ENCODE results near the gene GNAS. TPM values are rescaled to one million over a fixed set of nuclear protein-coding genes. Genes with fewer than 3 reads are reported as not detected.
"Not testable (repeated sequence)": the region's sequence is repeated elsewhere in the genome, so short reads cannot be mapped to it uniquely, and the experiment has no call there.

The GNAS gene
- total RNA-seq, 2 experiments from 2014 or later: 723 to 764 TPM

DNA sequence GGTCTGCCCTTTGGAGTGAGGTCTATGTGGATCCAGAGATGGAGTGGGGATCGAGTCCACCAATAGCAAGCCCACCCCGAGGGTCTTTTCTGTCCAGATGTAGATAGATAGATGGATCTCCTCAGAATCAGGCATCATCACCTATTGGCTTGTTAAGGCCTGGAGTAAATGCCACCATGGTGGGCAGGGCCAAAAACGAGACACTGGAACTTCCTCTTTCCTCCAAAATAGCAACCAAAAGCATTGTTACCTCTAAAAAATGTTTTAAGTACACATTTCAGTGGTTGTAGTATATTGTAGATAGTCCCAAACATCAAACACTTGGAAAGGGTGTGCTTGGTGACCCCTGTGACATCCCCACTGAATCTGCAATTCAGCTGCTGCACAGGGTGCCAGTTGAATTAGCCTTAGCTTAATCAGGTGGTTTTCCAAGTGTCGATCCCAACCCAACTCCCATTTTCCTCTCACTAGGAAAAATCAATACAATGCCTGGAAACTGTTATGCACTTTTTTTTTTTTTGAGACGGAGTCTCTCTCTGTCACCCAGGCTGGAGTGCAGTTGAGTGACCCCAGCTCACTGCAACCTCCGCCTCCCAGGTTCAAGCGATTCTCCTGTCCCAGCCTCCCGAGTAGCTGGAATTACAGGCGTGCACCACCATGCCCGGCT is 93.6 kb downstream of the GNAS start:
- ChIA-PET CTCF (interaction anchor here (0.6 kb wide), 1 partner anchor 126 kb away, joined by 3 read pairs; no protein-coding TSS in a partner anchor), POLR2A (no interaction called here)

GRCh38 chr20:58947797-58948388 is 95.4 kb downstream of the GNAS start:
- CTCF ChIA-PET, POLR2A ChIA-PET: not testable (repeated sequence)

DNA sequence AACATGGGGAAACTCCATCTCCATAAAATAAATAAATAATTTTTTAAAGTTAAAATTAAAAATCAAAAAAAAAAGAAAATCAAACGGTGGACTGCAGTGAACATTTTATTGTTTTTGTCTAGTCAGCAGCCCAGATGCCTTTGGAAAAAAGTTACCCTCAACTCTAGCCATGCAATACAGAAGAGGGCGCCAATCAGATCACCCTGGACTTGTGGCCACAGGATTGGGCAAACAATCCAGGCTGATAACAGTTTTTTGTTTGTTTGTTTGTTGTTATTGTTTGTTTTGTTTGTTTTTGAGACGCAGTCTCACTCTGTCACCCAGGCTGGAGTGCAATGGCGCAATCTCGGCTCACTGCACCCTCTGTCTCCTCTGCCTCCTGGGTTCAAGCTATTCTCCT is 98.1 kb downstream of the GNAS start:
- CTCF ChIA-PET: no interaction called here
- POLR2A ChIA-PET: no interaction called here

DNA sequence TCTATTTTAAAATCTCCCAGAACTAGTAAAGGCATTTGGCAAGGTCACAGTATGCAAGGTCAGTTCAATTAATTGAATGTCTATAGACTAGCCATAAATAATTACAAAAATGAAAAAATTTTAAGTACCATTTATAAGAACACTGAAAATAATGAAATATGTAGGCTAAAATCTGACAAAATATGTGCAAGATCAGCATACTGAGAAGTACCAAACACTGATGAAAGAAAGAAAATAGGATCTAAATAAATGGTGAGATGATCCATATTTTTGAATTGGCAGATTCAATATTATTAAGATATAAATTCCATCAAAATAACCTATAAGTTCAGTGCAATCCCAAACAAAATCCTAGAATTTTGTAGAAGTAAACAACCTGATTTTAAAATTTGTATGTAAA is 100.5 kb downstream of the GNAS start:
- CTCF ChIA-PET: no interaction called here
- POLR2A ChIA-PET: no interaction called here

GRCh38 chr20:58956078-58956477 is 103.6 kb downstream of the GNAS start:
- CTCF ChIA-PET: no interaction called here
- POLR2A ChIA-PET: no interaction called here

- ChIA-PET CTCF (interaction anchor here (0.6 kb wide), 1 partner anchor 24 kb away, joined by 3 read pairs; no protein-coding TSS in a partner anchor), POLR2A (no interaction called here)
Measured at GRCh38 chr20:58959652-58960051, 107.1 kb downstream of the GNAS start.

Other genes with a start within 250 kb of the GNAS start
- 10 to 100 TPM; 67.8 to 70.3 TPM for gene STX16, start 201.4 kb upstream of the GNAS start, total RNA-seq
- gene NPEPL1, start 159.9 kb upstream of the GNAS start, total RNA-seq: 10 to 100 TPM; 12.4 to 12.6 TPM
- gene GNAS-AS1, start 1.8 kb upstream of the GNAS start, total RNA-seq: 1 to 10 TPM; 1.3 TPM
- 100 to 1,000 TPM in 1 of 2 experiments, 10 to 100 TPM in 1; 94.5 to 103 TPM for gene NELFCD, start 128.5 kb downstream of the GNAS start, total RNA-seq
- 10 to 100 TPM; 31.0 to 31.2 TPM for gene CTSZ, start 154.5 kb downstream of the GNAS start, total RNA-seq
- gene TUBB1, start 166.7 kb downstream of the GNAS start, total RNA-seq: not detected
- gene ATP5F1E, start 179.6 kb downstream of the GNAS start, total RNA-seq: 10 to 100 TPM; 86.9 to 97.9 TPM
- 100 to 1,000 TPM; 148 to 154 TPM for gene PRELID3B, start 190.1 kb downstream of the GNAS start, total RNA-seq